ENCODE measurements around the gene ATL2. TPM values are rescaled to one million over a fixed set of nuclear protein-coding genes. Genes with fewer than 3 reads are reported as not detected.

The ATL2 gene
- total and polyA plus RNA-seq, 2 donors (not counting 3 experiments of a cell fraction or from before 2014, with no cell fraction given) = 23.9 to 45.5 TPM

DNA sequence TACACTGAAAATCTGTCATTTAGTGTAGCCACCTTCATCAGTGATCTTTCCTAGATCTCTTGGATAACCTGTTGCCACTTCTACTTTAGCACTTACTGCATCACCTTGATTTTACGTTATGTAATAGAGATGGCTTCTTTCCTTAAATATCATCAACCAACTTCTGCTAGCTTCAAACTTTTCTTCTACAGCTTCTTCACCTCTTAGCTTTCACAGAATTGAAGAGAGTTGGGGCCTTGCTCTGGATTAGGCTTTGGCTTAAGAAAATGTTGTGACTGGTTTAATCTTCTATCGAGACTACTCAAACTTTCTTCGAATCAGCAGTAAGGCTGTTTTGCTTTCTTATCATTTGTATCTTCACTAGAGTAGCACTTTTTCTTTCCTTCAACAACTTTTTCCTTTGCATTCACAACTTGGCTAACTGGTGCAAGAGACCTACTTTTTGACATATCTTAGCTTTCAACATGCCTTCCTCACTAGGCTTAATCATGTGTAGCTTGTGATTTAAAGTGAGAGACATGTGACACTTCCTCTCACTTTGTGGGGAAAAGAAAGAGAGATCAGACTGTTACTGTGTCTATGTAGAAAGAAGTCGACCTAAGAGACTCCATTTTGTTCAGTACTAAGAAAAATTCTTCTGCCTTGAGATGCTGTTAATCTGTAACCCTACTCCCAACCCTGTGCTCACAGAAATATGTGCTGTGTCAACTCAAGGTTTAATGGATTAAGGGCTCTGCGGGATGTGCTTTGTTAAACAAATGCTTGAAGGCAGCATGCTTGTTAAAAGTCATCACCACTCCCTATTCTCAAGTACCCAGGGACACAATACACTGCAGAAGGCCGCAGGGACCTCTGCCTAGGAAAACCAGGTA is 99.6 kb downstream of the ATL2 start:
- no peak overlapping the region for H3K9ac ChIP-seq (replicated peaks; ENCODE audit: extremely low read depth, insufficient read depth, low read length)
- DNase-seq (ENCODE audit: low read depth, low spot score) (no peak), FAIRE-seq (no peak)
- H3K79me2 ChIP-seq (ENCODE audit: control insufficient read depth, insufficient read depth, low read length) = no peaks in the 10 kb centered on the region
- ChIA-PET CTCF (interaction anchor here (0.7 to 4.0 kb wide), 2 partner anchors 170 to 297 kb away, joined by 3 to 78 read pairs; no protein-coding TSS in a partner anchor), POLR2A (interaction anchor here (0.6 kb wide), 1 partner anchor 474 kb away, joined by 3 read pairs; the partner anchor contains the start of gene SRSF7)
- dilution Hi-C loops (cut with MboI; ENCODE audit: extremely low pct_ligation_motif_present, low sequenced_read_pairs) (no loop called here), intact Hi-C loops (cut with micrococcal nuclease) (loop anchor here (10.0 kb wide), 1 partner anchor 203 kb away; the partner anchor contains the start of gene CYP1B1)
- no peak overlapping the region for H3K27ac ChIP-seq (ENCODE audit: insufficient read depth, low read depth, low read length)
- TF ChIP-seq FOS (IDR thresholded peaks at IDR 0.05; ENCODE audit: borderline replicate concordance, insufficient read depth, low read length) (no peak), JUN (IDR thresholded peaks at IDR 0.05; ENCODE audit: borderline replicate concordance, insufficient read depth, insufficient read length, low read depth) (no peak), POLR2A (IDR thresholded peaks at IDR 0.05; ENCODE audit: low read depth, low read length) (no peak), POLR2AphosphoS5 (IDR thresholded peaks at IDR 0.05; ENCODE audit: insufficient read depth, low read depth, low read length) (no peak), GATA2 (IDR thresholded peaks at IDR 0.05; ENCODE audit: insufficient read depth, insufficient read length, low read depth, low read length) (no peak), EZH2 (IDR thresholded peaks at IDR 0.05; ENCODE audit: borderline replicate concordance, low read depth, low read length, severe bottlenecking) (no peak), MYC (IDR thresholded peaks at IDR 0.05; ENCODE audit: low read depth, low read length) (no peak)
- TF ChIP-seq, protein P1, sequence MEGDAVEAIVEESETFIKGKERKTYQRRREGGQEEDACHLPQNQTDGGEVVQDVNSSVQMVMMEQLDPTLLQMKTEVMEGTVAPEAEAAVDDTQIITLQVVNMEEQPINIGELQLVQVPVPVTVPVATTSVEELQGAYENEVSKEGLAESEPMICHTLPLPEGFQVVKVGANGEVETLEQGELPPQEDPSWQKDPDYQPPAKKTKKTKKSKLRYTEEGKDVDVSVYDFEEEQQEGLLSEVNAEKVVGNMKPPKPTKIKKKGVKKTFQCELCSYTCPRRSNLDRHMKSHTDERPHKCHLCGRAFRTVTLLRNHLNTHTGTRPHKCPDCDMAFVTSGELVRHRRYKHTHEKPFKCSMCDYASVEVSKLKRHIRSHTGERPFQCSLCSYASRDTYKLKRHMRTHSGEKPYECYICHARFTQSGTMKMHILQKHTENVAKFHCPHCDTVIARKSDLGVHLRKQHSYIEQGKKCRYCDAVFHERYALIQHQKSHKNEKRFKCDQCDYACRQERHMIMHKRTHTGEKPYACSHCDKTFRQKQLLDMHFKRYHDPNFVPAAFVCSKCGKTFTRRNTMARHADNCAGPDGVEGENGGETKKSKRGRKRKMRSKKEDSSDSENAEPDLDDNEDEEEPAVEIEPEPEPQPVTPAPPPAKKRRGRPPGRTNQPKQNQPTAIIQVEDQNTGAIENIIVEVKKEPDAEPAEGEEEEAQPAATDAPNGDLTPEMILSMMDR (IDR thresholded peaks at IDR 0.05; ENCODE audit: extremely low read depth in 1 of 2, insufficient read depth in 1 of 2, low read depth in 1 of 2, low read length in 2 of 2) = no peak
- TF ChIP-seq, protein P2, sequence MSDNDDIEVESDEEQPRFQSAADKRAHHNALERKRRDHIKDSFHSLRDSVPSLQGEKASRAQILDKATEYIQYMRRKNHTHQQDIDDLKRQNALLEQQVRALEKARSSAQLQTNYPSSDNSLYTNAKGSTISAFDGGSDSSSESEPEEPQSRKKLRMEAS (IDR thresholded peaks at IDR 0.05; ENCODE audit: insufficient read depth, insufficient read length) = no peak
- H4K20me1 ChIP-seq (replicated peaks; ENCODE audit: control insufficient read depth, extremely low read depth, insufficient read depth, low read length) = no peaks in the 10 kb centered on the region
- no peaks in the 10 kb centered on the region for H3K9me1 ChIP-seq (replicated peaks; ENCODE audit: control insufficient read depth, extremely low read depth, insufficient read depth, low read length)
- H3K27me3 ChIP-seq (ENCODE audit: control insufficient read depth in 2 of 2, insufficient read depth in 2 of 2, low read length in 2 of 2) = no peaks in the 10 kb centered on the region
- H3K36me3 ChIP-seq (ENCODE audit: control insufficient read depth in 2 of 2, extremely low read depth in 1 of 2, insufficient read depth in 2 of 2, low read length in 2 of 2) = no peaks in the 10 kb centered on the region
- no peaks in the 10 kb centered on the region for H3K9me3 ChIP-seq (replicated peaks; ENCODE audit: control insufficient read depth, insufficient read depth, low read length)
- no TSS peak for BruUV-seq (replicated peaks)
- no peak overlapping the region for H3K4me3 ChIP-seq (replicated peaks in 1 of 3; ENCODE audit: insufficient read depth in 1 of 3, low read depth in 1 of 3, low read length in 3 of 3)
- no peak overlapping the region for H3K4me2 ChIP-seq (ENCODE audit: insufficient read depth, low read length)
- no peak overlapping the region for H2AFZ ChIP-seq (ENCODE audit: low read depth, low read length)
- no peaks in the 10 kb centered on the region for H3K4me1 ChIP-seq (ENCODE audit: control insufficient read depth, extremely low read depth, insufficient read depth, low read length)
